Neuronal stem cell (in vitro differentiated cells): ENCODE data around the gene RCAN3.
"Not testable (repeated sequence)": the region's sequence is repeated elsewhere in the genome, so short reads cannot be mapped to it uniquely, and the experiment has no call there.

Experiments
- DNase-seq: peaks from one replicate; pipeline ENCODE4 v3.0.0-alpha.2; 2013; ENCODE audit warnings: low spot score
- H2AFZ ChIP-seq: one replicate; pipeline ENCODE4 v1.6.1; 2013; ENCODE audit warnings: mild to moderate bottlenecking, low read length, inconsistent platforms
- H2AK5ac ChIP-seq: 2 replicates; pipeline ENCODE4 v1.6.1; 2013; ENCODE audit warnings: low read depth, mild to moderate bottlenecking, inconsistent platforms, low read length, moderate library complexity, mixed read lengths
- H2BK120ac ChIP-seq: 2 replicates; pipeline ENCODE4 v1.6.1; 2013; ENCODE audit warnings: low read depth, mild to moderate bottlenecking, inconsistent platforms, low read length, moderate library complexity, mixed read lengths
- H2BK12ac ChIP-seq: one replicate; pipeline ENCODE4 v1.6.1; 2013; ENCODE audit warnings: low read length, inconsistent platforms
- H2BK15ac ChIP-seq: 2 replicates; pipeline ENCODE4 v1.6.1; 2013; ENCODE audit warnings: mild to moderate bottlenecking, low read length, inconsistent platforms, mixed read lengths
- H2BK5ac ChIP-seq: one replicate; pipeline ENCODE4 v1.6.1; 2013; ENCODE audit warnings: inconsistent platforms, mild to moderate bottlenecking, low read length, moderate library complexity
- H3K14ac ChIP-seq: one replicate; pipeline ENCODE4 v1.6.1; 2013; ENCODE audit warnings: low read length, inconsistent platforms
- H3K18ac ChIP-seq: 2 replicates; pipeline ENCODE4 v1.6.1; 2013; ENCODE audit warnings: low read length, inconsistent platforms
- H3K23ac ChIP-seq: 2 replicates; pipeline ENCODE4 v1.6.1; 2013; ENCODE audit warnings: low read depth, mild to moderate bottlenecking, mixed read lengths, low read length, inconsistent platforms; ENCODE audit not compliant: poor library complexity
- H3K27ac ChIP-seq: replicated peaks from 3 replicates; pipeline ENCODE4 v1.5.1; 2013; ENCODE audit warnings: low read length, inconsistent platforms
- H3K27me3 ChIP-seq, 3 experiments: 2 replicates each; pipeline ENCODE4 v1.6.1; 2013; ENCODE audit warnings: low read length in 3 of 3, mild to moderate bottlenecking in 2 of 3, inconsistent platforms in 1 of 3, low read depth in 1 of 3, mixed read lengths in 1 of 3, moderate library complexity in 1 of 3; ENCODE audit not compliant: control insufficient read depth in 3 of 3, insufficient read depth in 3 of 3
- H3K36me3 ChIP-seq, 2 donors: replicated peaks in 1 of 2; 2 replicates each; pipeline ENCODE4 v1.6.1; 2013; ENCODE audit warnings: low read length in 2 of 2; ENCODE audit not compliant: control insufficient read depth in 2 of 2, insufficient read depth in 2 of 2
- H3K4ac ChIP-seq: 2 replicates; pipeline ENCODE4 v1.6.1; 2013; ENCODE audit warnings: inconsistent platforms, mild to moderate bottlenecking, low read length, moderate library complexity
- H3K4me1 ChIP-seq, 2 donors: 1 replicate in 1 of 2; 2 replicates in 1 of 2; pipeline ENCODE4 v1.6.1; 2013; ENCODE audit warnings: low read length in 2 of 2, low read depth in 1 of 2; ENCODE audit not compliant: control insufficient read depth in 2 of 2, insufficient read depth in 1 of 2
- H3K4me2 ChIP-seq: one replicate; pipeline ENCODE4 v1.6.1; 2013; ENCODE audit warnings: mild to moderate bottlenecking, low read length, inconsistent platforms; ENCODE audit not compliant: insufficient read depth, poor library complexity, severe bottlenecking
- H3K4me3 ChIP-seq, 2 donors: 2 replicates each; pipeline ENCODE4 v1.5.1; 2013; ENCODE audit warnings: low read length in 2 of 2, mild to moderate bottlenecking in 2 of 2, inconsistent platforms in 1 of 2, moderate library complexity in 1 of 2
- H3K79me1 ChIP-seq: one replicate; pipeline ENCODE4 v1.6.1; 2013; ENCODE audit warnings: low read depth, mild to moderate bottlenecking, inconsistent platforms, low read length, moderate library complexity
- H3K9ac ChIP-seq: one replicate; pipeline ENCODE4 v1.6.1; 2013; ENCODE audit warnings: mild to moderate bottlenecking, low read depth, low read length, inconsistent platforms; ENCODE audit not compliant: poor library complexity
- H3K9me3 ChIP-seq, 2 donors: replicated peaks in 1 of 2; 2 replicates each; pipeline versions ENCODE3 to v1.6.1; 2013; ENCODE audit warnings: low read length in 2 of 2, mild to moderate bottlenecking in 2 of 2, inconsistent platforms in 1 of 2, low read depth in 1 of 2, mixed read lengths in 1 of 2, moderate library complexity in 1 of 2; ENCODE audit not compliant: control insufficient read depth in 2 of 2, insufficient read depth in 1 of 2
- H4K8ac ChIP-seq: one replicate; pipeline ENCODE4 v1.6.1; 2013; ENCODE audit warnings: low read depth, mild to moderate bottlenecking, inconsistent platforms, low read length, moderate library complexity
- H4K91ac ChIP-seq: one replicate; pipeline ENCODE4 v1.6.1; 2013; ENCODE audit warnings: low read length, low read depth, mild to moderate bottlenecking, inconsistent platforms; ENCODE audit not compliant: poor library complexity
- WGBS, 2 donors: extraction: QIAGEN DNeasy Blood & Tissue Kit; methylation state at CpG; one replicate each; pipeline ENCODE4 v1.1.7; 2013; ENCODE audit warnings: missing lambda C conversion rate in 2 of 2, mixed read lengths in 1 of 2; ENCODE audit not compliant: insufficient read length in 2 of 2, insufficient replicate concordance in 1 of 2; ENCODE audit errors: extremely low coverage in 2 of 2; 5-methylcytosine and 5-hydroxymethylcytosine counted together

The RCAN3 gene

DNA sequence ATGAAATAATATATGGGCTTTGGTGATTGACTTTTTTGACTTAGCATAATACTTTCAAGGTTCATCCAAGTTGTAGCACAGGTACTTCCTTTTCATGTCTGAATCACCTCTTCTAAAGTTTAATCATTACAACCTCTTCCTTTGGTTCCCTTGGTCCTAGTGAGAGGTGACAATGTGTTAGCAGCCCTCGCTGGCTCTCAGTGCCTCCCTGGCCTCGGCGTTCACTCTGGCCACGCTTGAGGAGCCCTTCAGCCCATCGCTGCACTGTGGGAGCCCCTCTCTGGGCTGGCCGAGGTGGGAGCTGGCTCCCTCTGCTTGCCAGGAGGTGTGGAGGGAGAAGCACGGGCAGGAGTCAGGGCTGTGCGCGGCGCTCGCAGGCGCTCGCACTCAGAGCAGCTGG, 13.0 kb upstream of the RCAN3 start:
- Histone ChIP-seq H3K79me1 (no peaks in the 10 kb centered on the region), H3K4me2 (no peak overlapping the region), H2AK5ac (no peak overlapping the region), H3K36me3 (no peaks in the 10 kb centered on the region), H2BK5ac (no peak overlapping the region), H4K8ac (no peak overlapping the region), H3K18ac (no peak overlapping the region), H3K4ac (no peak overlapping the region), H4K91ac (no peak overlapping the region), H2AFZ (no peak overlapping the region), H3K27ac (no peak overlapping the region), H3K9me3 (peaks cover 0 to 2% of the 10 kb centered on the region in 2 donors), H3K4me3 (no peak overlapping the region), H3K23ac (no peak overlapping the region), H2BK120ac (no peak overlapping the region), H3K14ac (no peak overlapping the region), H3K27me3 (no peaks in the 10 kb centered on the region), H3K9ac (no peak overlapping the region), H3K4me1 (no peaks in the 10 kb centered on the region), H2BK12ac (no peak overlapping the region), H2BK15ac (no peak overlapping the region)
- no CpG with 5 or more reads among the region's 13 CpGs for WGBS, 2 donors
- DNase-seq: no peak

- no CpG with 5 or more reads among the region's 18 CpGs for WGBS, 2 donors
- Histone ChIP-seq H2BK12ac (no peak overlapping the region), H3K23ac (peak overlapping the region; percentile 55), H3K18ac (no peak overlapping the region), H3K9me3 (peaks cover 0 to 2% of the 10 kb centered on the region in 2 donors), H3K27ac (no peak overlapping the region), H3K4me3 (peak overlapping the region in 1 of 2 donors; percentile 62), H2BK5ac (no peak overlapping the region), H4K91ac (no peak overlapping the region), H2AK5ac (no peak overlapping the region), H3K14ac (no peak overlapping the region), H3K27me3 (no peaks in the 10 kb centered on the region), H3K9ac (peak overlapping the region; percentile 4), H3K4me2 (no peak overlapping the region), H3K79me1 (no peaks in the 10 kb centered on the region), H2BK120ac (no peak overlapping the region), H2AFZ (no peak overlapping the region), H3K36me3 (no peaks in the 10 kb centered on the region), H2BK15ac (no peak overlapping the region), H3K4me1 (no peaks in the 10 kb centered on the region), H3K4ac (no peak overlapping the region), H4K8ac (no peak overlapping the region)
- no peak for DNase-seq
These were observed 12.4 kb upstream of the RCAN3 start for GRCh38 chr1:24490101-24490781.

DNA sequence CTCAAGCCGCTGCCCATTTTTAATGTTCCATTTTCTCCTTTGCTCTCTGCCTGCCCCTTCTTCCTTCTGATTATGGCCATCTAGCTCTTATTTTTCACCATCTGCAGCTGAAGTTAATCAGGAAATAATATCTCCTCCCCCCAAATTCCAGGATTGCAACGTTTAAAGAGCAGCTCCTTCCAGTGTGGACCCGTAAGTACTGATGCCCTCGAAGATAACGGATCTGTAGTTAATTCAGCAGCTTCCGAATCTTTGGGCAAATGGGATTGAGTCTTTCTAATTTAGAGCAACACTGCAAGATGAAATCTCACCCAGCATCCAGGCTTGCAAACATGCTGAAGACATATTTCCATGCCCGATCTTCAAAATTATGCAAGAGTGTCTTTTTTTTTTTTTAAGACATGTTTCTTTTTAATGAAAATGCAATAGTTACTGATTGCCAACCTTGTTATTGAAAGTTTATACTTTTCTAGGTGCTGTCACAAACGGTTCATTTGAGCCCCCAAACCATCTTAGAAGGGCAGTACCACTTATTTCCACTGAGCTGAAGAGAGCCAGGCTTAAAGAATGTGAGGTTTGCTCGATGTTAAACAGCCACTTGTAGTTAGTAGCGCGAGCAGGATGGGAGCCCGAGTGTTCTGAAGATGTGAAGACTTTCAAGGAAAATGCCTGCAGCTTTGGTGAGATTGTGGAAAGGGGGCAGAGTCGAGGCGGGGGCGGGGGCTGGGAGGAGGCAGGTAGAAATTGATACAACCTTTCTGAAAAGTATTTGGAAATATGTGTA, 10.9 kb upstream of the RCAN3 start:
- Histone ChIP-seq H2BK120ac (no peak overlapping the region), H3K4me2 (no peak overlapping the region), H3K4ac (no peak overlapping the region), H2BK5ac (no peak overlapping the region), H3K14ac (no peak overlapping the region), H3K4me3 (no peak overlapping the region), H3K18ac (no peak overlapping the region), H3K27ac (no peak overlapping the region), H3K36me3 (no peaks in the 10 kb centered on the region), H3K4me1 (no peaks in the 10 kb centered on the region), H3K23ac (no peak overlapping the region), H2AK5ac (no peak overlapping the region), H2BK15ac (no peak overlapping the region), H3K9me3 (peaks cover 0 to 2% of the 10 kb centered on the region in 2 donors), H2BK12ac (no peak overlapping the region), H4K8ac (no peak overlapping the region), H3K9ac (no peak overlapping the region), H3K79me1 (no peaks in the 10 kb centered on the region), H2AFZ (no peak overlapping the region), H3K27me3 (no peaks in the 10 kb centered on the region), H4K91ac (no peak overlapping the region)
- no CpG with 5 or more reads among the region's 15 CpGs for WGBS, 2 donors
- DNase-seq: no peak

DNA sequence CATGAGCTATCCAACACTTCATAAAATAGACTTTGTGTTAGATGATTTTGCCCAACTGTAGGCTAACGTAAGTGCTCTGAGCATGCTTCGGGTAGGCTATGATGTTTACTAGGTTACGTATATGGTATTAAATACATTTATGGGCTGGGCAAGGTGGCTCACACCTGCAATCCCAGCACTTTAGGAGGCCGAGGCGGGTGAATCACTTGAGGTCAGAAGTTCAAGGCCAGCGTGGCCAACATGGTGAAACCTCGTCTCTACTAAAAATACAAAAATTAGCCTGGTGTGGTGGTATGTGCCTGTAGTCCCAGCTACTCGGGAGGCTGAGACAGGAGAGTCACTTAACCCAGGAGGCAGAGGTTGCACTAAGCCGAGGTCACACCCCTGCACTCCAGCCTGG, 9.7 kb upstream of the RCAN3 start:
- H3K18ac ChIP-seq, H3K4ac ChIP-seq, H4K91ac ChIP-seq, DNase-seq, H3K4me3 ChIP-seq, H2AFZ ChIP-seq, H3K4me2 ChIP-seq, H3K79me1 ChIP-seq, H2BK5ac ChIP-seq, H2BK120ac ChIP-seq, H2BK12ac ChIP-seq, H3K9me3 ChIP-seq, H3K36me3 ChIP-seq, H3K27me3 ChIP-seq, H3K14ac ChIP-seq, H2BK15ac ChIP-seq, H3K9ac ChIP-seq, H3K4me1 ChIP-seq, H4K8ac ChIP-seq, H2AK5ac ChIP-seq, H3K23ac ChIP-seq, H3K27ac ChIP-seq: not testable (repeated sequence)
- WGBS, 2 donors: no CpG with 5 or more reads among the region's 9 CpGs
